OCI-LY1 (cell line): ENCODE data around the gene UBAC1.

Experiments used
- H2AFZ ChIP-seq: fragments of 200-600 bp; sonication (generic), shearing (Covaris generic); 2 replicates; pipeline ENCODE4 v1.6.0; 2014; ENCODE audit warnings: antibody characterized with exemption, mild to moderate bottlenecking, low read length
- H3F3A ChIP-seq: fragments of 200-600 bp; sonication (generic), shearing (Covaris generic); 2 replicates; pipeline ENCODE4 v1.6.0; 2014; ENCODE audit warnings: mild to moderate bottlenecking, antibody characterized with exemption, low read length, moderate library complexity; ENCODE audit not compliant: insufficient read depth
- H3K27ac ChIP-seq: fragments of 200-600 bp; sonication (generic); 2 replicates; pipeline ENCODE4 v1.5.1; 2014; ENCODE audit warnings: low read length, mixed run types, mild to moderate bottlenecking, low read depth; ENCODE audit not compliant: poor library complexity, severe bottlenecking
- H3K27me3 ChIP-seq: fragments of 200-600 bp; sonication (generic); 2 replicates; pipeline ENCODE4 v1.6.0; 2014; ENCODE audit warnings: antibody characterized with exemption, mild to moderate bottlenecking, low read length, moderate library complexity; ENCODE audit not compliant: insufficient read depth
- H3K36me3 ChIP-seq: fragments of 200-600 bp; sonication (generic); 2 replicates; pipeline ENCODE4 v1.6.1; 2014; ENCODE audit warnings: mild to moderate bottlenecking, antibody characterized with exemption, low read length, moderate library complexity, mixed read lengths; ENCODE audit not compliant: insufficient read depth
- H3K4me1 ChIP-seq: fragments of 200-600 bp; sonication (generic); 2 replicates; pipeline ENCODE4 v1.5.1; 2014; ENCODE audit warnings: mild to moderate bottlenecking, low read length, moderate library complexity; ENCODE audit not compliant: insufficient read depth, severe bottlenecking
- H3K4me2 ChIP-seq: fragments of 200-600 bp; sonication (generic), shearing (Covaris generic); 2 replicates; pipeline ENCODE4 v1.6.1; 2014; ENCODE audit warnings: low read length
- H3K4me3 ChIP-seq: fragments of 200-600 bp; sonication (generic); 2 replicates; pipeline ENCODE4 v1.5.1; 2014; ENCODE audit warnings: low read length, low read depth, mild to moderate bottlenecking, mixed read lengths; ENCODE audit not compliant: poor library complexity, severe bottlenecking
- H3K79me2 ChIP-seq: fragments of 200-600 bp; shearing (Covaris generic); 2 replicates; pipeline ENCODE4 v1.6.1; 2016; ENCODE audit warnings: mixed run types, low read length, mixed read lengths; ENCODE audit not compliant: insufficient read depth
- H3K9ac ChIP-seq: fragments of 200-600 bp; sonication (generic), shearing (Covaris generic); 2 replicates; pipeline ENCODE4 v1.6.1; 2014; ENCODE audit warnings: mild to moderate bottlenecking, low read length, mixed read lengths
- H3K9me2 ChIP-seq: fragments of 200-600 bp; sonication (generic), shearing (Covaris generic); 2 replicates; pipeline ENCODE4 v1.6.1; 2014; ENCODE audit warnings: low read depth, mild to moderate bottlenecking, low read length, mixed read lengths
- H3K9me3 ChIP-seq: fragments of 200-600 bp; shearing (Covaris generic); 2 replicates; pipeline ENCODE4 v1.6.1; 2014; ENCODE audit warnings: low read length, mixed read lengths
- H4K20me1 ChIP-seq: fragments of 200-600 bp; sonication (generic), shearing (Covaris generic); 2 replicates; pipeline ENCODE4 v1.6.0; 2016; ENCODE audit warnings: mild to moderate bottlenecking, low read length; ENCODE audit not compliant: insufficient read depth
- EZH2 ChIP-seq: fragments of 200-600 bp; sonication (generic), shearing (Covaris generic); IDR thresholded peaks from 2 replicates; pipeline ENCODE4 v1.8.0; 2017; ENCODE audit warnings: borderline replicate concordance, mixed run types, mild to moderate bottlenecking, antibody characterized with exemption, low read length, moderate library complexity, mixed read lengths
- TF ChIP-seq, protein P1 (sequence below): fragments of 200-600 bp; sonication (generic), shearing (Covaris generic); IDR thresholded peaks from 2 replicates; pipeline ENCODE4 v1.5.1; 2017; ENCODE audit warnings: mild to moderate bottlenecking, antibody characterized with exemption, low read length, moderate library complexity, mixed read lengths

UBAC1 gene

DNA sequence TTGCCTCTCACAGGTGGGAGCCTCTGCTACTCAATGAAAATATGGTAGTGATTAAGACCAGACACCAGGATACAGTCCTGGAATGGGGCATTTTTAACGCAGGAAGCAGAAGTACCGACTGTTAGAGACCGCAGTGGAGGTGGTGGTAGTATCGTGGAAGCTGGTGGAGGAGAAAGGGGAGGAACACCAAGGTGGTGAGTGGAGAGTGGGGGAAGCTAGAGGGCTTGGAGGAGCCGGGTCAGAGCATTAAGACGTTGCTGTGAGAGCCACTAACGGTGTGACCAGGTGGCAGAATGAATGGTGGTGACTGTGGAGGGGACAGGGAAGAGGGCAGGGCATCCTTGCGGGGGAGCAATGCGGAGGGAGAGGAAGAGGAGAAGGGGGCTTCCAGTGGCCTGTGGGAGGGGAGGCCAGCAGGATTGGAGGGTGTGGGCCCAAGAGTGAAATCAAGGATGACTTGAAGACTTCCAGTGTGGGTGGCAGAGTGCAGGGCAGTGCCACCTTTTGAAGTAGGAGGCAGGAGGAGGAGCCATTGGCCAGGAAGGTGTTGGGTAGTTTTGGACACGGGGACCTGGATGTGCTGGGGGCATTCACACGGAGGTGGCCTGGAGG is 1.6 kb upstream of the UBAC1 start:
- Histone ChIP-seq H2AFZ (no peak overlapping the region), H3K27me3 (no peaks in the 10 kb centered on the region), H3K27ac (no peak overlapping the region), H3F3A (no peaks in the 10 kb centered on the region), H4K20me1 (no peaks in the 10 kb centered on the region), H3K79me2 (0 out of 2 replicates have a peak, but pooled peaks cover 16% of the 10 kb centered on the region), H3K4me1 (peaks cover 19% of the 10 kb centered on the region), H3K4me3 (no peak overlapping the region), H3K4me2 (no peak overlapping the region), H3K9me2 (no peaks in the 10 kb centered on the region), H3K36me3 (peaks cover 5% of the 10 kb centered on the region; the same call in 1 of the 2 replicates), H3K9ac (no peak overlapping the region; the same call in 1 of the 2 replicates), H3K9me3 (no peaks in the 10 kb centered on the region)
- TF ChIP-seq EZH2 = no peak
- TF ChIP-seq, protein P1, sequence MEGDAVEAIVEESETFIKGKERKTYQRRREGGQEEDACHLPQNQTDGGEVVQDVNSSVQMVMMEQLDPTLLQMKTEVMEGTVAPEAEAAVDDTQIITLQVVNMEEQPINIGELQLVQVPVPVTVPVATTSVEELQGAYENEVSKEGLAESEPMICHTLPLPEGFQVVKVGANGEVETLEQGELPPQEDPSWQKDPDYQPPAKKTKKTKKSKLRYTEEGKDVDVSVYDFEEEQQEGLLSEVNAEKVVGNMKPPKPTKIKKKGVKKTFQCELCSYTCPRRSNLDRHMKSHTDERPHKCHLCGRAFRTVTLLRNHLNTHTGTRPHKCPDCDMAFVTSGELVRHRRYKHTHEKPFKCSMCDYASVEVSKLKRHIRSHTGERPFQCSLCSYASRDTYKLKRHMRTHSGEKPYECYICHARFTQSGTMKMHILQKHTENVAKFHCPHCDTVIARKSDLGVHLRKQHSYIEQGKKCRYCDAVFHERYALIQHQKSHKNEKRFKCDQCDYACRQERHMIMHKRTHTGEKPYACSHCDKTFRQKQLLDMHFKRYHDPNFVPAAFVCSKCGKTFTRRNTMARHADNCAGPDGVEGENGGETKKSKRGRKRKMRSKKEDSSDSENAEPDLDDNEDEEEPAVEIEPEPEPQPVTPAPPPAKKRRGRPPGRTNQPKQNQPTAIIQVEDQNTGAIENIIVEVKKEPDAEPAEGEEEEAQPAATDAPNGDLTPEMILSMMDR = no peak

DNA sequence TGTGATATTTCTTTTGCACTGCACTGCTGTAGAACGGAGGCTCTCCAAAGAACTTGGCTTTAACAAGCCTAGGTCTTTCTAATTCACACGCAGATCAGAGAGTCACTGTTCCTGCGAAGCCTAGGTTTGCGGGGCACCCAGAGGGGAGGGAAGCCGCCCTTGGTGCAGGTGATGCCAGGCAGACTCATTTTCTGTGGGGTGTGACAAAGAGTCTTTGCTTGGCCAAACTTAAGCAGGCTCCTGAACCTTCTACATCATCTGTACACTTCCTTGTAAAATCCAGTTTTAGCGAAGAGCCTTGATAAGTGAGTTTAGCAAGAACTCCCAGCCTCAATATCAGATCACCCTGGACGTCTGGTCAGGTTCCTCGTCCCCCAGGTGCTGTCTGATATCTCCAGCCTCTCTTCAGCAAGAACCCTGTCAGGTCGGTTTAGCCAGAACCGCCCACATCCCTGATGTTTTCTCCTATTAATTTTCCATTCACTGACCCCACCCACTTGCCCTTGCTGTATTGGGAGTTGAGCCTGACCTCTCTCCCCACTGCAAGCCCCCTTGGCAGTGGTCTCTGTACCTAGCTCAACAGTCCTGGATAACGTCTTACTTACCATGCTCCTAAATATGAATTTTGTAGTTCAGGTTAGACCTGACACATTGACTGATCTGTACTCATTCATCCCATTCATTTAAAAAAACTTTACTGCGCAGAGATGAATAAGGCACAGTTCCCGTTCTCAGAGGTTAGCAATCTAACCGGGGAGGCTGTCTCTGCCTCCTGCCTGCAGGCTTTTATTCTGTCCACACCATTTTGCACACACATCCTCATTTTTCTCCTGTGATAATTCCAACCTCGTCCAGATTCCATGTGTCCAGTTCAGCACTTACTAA is 880 bp upstream of the UBAC1 start:
- Histone ChIP-seq H3K9ac (peak overlapping the region; percentile 12; the same call in 1 of the 2 replicates), H3K27ac (no peak overlapping the region), H2AFZ (no peak overlapping the region), H3K9me2 (no peaks in the 10 kb centered on the region), H3K4me1 (peaks cover 19% of the 10 kb centered on the region), H3K79me2 (0 out of 2 replicates have a peak, but pooled peaks cover 16% of the 10 kb centered on the region), H3F3A (no peaks in the 10 kb centered on the region), H4K20me1 (no peaks in the 10 kb centered on the region), H3K4me3 (peak overlapping the region; percentile 41), H3K36me3 (peaks cover 5% of the 10 kb centered on the region; the same call in 1 of the 2 replicates), H3K27me3 (no peaks in the 10 kb centered on the region), H3K9me3 (no peaks in the 10 kb centered on the region), H3K4me2 (peak overlapping the region; percentile 52)
- TF ChIP-seq, protein P1 = no peak
- no peak for TF ChIP-seq EZH2

DNA sequence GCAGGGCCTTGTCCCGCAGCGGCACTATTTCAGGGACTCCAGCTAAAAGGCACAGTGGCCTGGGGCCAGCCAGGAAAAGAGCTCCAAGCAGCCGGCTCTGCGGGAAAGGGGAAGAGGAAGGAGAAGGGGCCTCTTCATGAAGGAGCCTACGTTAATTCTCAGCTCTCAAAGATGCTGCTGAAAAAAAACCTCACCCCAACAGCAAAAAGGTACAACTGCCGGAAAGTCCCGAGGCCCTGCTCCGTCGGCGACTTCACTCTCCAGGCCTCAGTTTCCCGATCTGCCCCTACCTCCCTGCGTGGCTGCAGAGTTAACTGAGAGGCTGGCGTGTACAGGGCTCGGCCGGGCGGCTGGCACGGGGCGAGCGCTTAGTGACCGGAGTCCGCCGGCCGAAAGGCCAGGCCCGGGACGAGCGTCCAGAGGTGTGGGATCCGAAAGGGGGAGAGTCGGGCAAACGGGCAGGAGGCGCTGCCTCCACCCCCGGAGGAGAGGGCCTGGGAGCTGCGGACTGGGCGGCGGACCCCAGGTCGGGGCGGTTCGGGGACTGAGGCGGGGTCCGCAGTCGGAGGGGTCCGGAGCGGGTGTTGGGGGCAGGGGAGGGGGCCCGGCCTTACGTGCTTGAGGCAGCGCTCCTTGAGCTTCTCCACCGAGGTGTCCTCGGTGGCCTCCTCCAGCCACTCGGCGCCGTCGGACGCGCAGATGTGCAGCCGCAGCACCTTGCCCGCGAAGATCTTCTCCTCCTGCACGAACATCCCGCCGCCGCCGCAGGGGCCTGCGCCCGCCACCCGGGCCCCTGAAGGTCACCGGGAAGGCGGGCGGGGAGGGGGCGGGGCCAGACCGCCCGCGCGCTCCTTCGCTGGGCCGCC is 529 bp downstream of the UBAC1 start:
- TF ChIP-seq, protein P1 = no peak
- TF ChIP-seq EZH2 = no peak
- no peaks in the 10 kb centered on the region for H4K20me1 ChIP-seq

More for the DNA sequence above, 529 bp downstream of the UBAC1 start:
- H3K36me3 ChIP-seq = peaks cover 5% of the 10 kb centered on the region; the same call in 1 of the 2 replicates
- peak overlapping the region; percentile 87 for H3K4me3 ChIP-seq
- H3K9ac ChIP-seq = peak overlapping the region; percentile 82
- H3K4me2 ChIP-seq = peak overlapping the region; percentile 91
- no peaks in the 10 kb centered on the region for H3K27me3 ChIP-seq
- no peaks in the 10 kb centered on the region for H3K9me2 ChIP-seq
- no peaks in the 10 kb centered on the region for H3F3A ChIP-seq
- peaks cover 19% of the 10 kb centered on the region for H3K4me1 ChIP-seq
- H3K9me3 ChIP-seq = no peaks in the 10 kb centered on the region
- peak overlapping the region; percentile 16 for H3K27ac ChIP-seq
- H2AFZ ChIP-seq = no peak overlapping the region
- H3K79me2 ChIP-seq = 0 out of 2 replicates have a peak, but pooled peaks cover 16% of the 10 kb centered on the region
